Coronary artery (tissue), 2 donors: ENCODE results near the gene ZNF157.
"Not testable (repeated sequence)": the region's sequence is repeated elsewhere in the genome, so short reads cannot be mapped to it uniquely, and the experiment has no call there.

ENCODE experiments used
- DNase-seq: peaks from one replicate; pipeline ENCODE4 v3.0.0-alpha.2; 2017; ENCODE audit warnings: low spot score
- H3K27ac ChIP-seq, 2 donors: fragments of 200-600 bp; sonication (generic); one replicate each; pipeline ENCODE4 v1.5.1; 2016 to 2019
- H3K4me3 ChIP-seq: fragments of 200-600 bp; sonication (generic); 2 replicates; pipeline ENCODE4 v1.5.1; 2016; ENCODE audit warnings: mild to moderate bottlenecking, moderate library complexity
- CTCF ChIP-seq: fragments of 200-600 bp; sonication (generic); IDR thresholded peaks from one replicate; pipeline ENCODE4 v1.5.1; 2019; ENCODE audit warnings: antibody characterized with exemption

Gene ZNF157

GRCh38 chrX:47370278-47370677 is at the start of gene ZNF157:
ZNF157 (plus strand) TSS chrX:47370578; CDS start chrX:47370669, 91 bp downstream.
- TF ChIP-seq CTCF = no peak
- no peak within 1 kb of the TSS for H3K4me3 ChIP-seq
- H3K27ac ChIP-seq = no peak within 1 kb of the TSS
- DNase-seq = no peak

GRCh38 chrX:47321386-47321785 is 49.0 kb upstream of the ZNF157 start:
- H3K27ac ChIP-seq = no peak overlapping the region
- no peak for TF ChIP-seq CTCF
- H3K4me3 ChIP-seq = no peak overlapping the region
- no peak for DNase-seq

- TF ChIP-seq CTCF = no peak
- H3K4me3 ChIP-seq = no peak overlapping the region
- no peak for DNase-seq
- H3K27ac ChIP-seq = no peak overlapping the region
Observed at GRCh38 chrX:47321823-47322371, 48.5 kb upstream of the ZNF157 start.

GRCh38 chrX:47327902-47328301 is 42.5 kb upstream of the ZNF157 start:
- Histone ChIP-seq H3K27ac (no peak overlapping the region), H3K4me3 (no peak overlapping the region)
- TF ChIP-seq CTCF = no peak
- no peak for DNase-seq

- H3K27ac ChIP-seq, DNase-seq, H3K4me3 ChIP-seq: not testable (repeated sequence)
Observed at GRCh38 chrX:47332729-47333128, 37.6 kb upstream of the ZNF157 start.

GRCh38 chrX:47351706-47352105 is 18.7 kb upstream of the ZNF157 start:
- Histone ChIP-seq H3K4me3 (no peak overlapping the region), H3K27ac (no peak overlapping the region)
- no peak for DNase-seq
- TF ChIP-seq CTCF = no peak

GRCh38 chrX:47358387-47359065 is 11.9 kb upstream of the ZNF157 start:
- DNase-seq = no peak
- no peak overlapping the region for H3K27ac ChIP-seq

More at GRCh38 chrX:47358387-47359065, 11.9 kb upstream of the ZNF157 start:
- TF ChIP-seq CTCF = no peak
- H3K4me3 ChIP-seq = no peak overlapping the region
